Cardiac muscle cell (in vitro differentiated cells and primary cell): Measurements from ENCODE around the gene GTF2E1. TPM values are rescaled to one million over a fixed set of nuclear protein-coding genes. Genes with fewer than 3 reads are reported as not detected.
"Not testable (repeated sequence)": the region's sequence is repeated elsewhere in the genome, so short reads cannot be mapped to it uniquely, and the experiment has no call there.

Experiments
- DNase-seq, 2 donors: peaks; one replicate each; pipeline versions ENCODE4 v3.0.0 to v3.0.0-alpha.2; 2010 to 2017; ENCODE audit warnings: low read depth in 1 of 2, low spot score in 1 of 2
- H3K27ac ChIP-seq: fragments of 200-600 bp; sonication (generic); 2 replicates; pipeline ENCODE4 v1.5.1; 2016
- H3K27me3 ChIP-seq: fragments of 200-600 bp; sonication (generic); 2 replicates; pipeline ENCODE4 v1.6.0; 2016; ENCODE audit warnings: control low read depth
- H3K36me3 ChIP-seq: fragments of 200-600 bp; sonication (generic); 2 replicates; pipeline ENCODE4 v1.5.1; 2016; ENCODE audit warnings: control low read depth
- H3K4me1 ChIP-seq: fragments of 200-600 bp; sonication (generic); 2 replicates; pipeline ENCODE4 v1.8.1; 2017; ENCODE audit warnings: low read depth, mild to moderate bottlenecking, mixed run types
- H3K4me3 ChIP-seq: fragments of 200-600 bp; sonication (generic); 2 replicates; pipeline ENCODE4 v1.5.1; 2016; ENCODE audit warnings: mild to moderate bottlenecking
- H3K9me3 ChIP-seq: fragments of 200-600 bp; sonication (generic); 2 replicates; pipeline ENCODE4 v1.5.1; 2017; ENCODE audit warnings: low read depth, mild to moderate bottlenecking, control low read depth
- CTCF ChIP-seq: IDR thresholded peaks from 2 replicates; pipeline ENCODE4 v1.5.1; 2012; ENCODE audit warnings: low read depth, mild to moderate bottlenecking, low read length
- polyA plus RNA-seq: library from polyadenylated mRNA; unstranded; fragments of >200 nt; fragmentation: Nextera tagmentation; extraction: Ambion mirVana; gene quantifications from 2 replicates; pipeline ENCODE4 v1.2.1, GENCODE V29; 2016
- total RNA-seq: library from RNA; depleted of rRNA; stranded (reverse); fragments of >200 nt; gene quantifications from 2 replicates; pipeline ENCODE4 v1.2.3, GENCODE V29; 2016

The GTF2E1 gene
- total and polyA plus RNA-seq, 2 experiments from 2014 or later, result 21.5 to 23.6 TPM

- DNase-seq, result no peak
- H3K9me3 ChIP-seq, result no peaks in the 10 kb centered on the region
- no peaks in the 10 kb centered on the region for H3K27me3 ChIP-seq
- no peaks in the 10 kb centered on the region for H3K4me1 ChIP-seq
- H3K4me3 ChIP-seq, result no peak overlapping the region
- H3K36me3 ChIP-seq, result peaks cover 6% of the 10 kb centered on the region
- TF ChIP-seq CTCF, result no peak
- no peak overlapping the region for H3K27ac ChIP-seq
Observed at GRCh38 chr3:120749843-120750242, 7.3 kb downstream of the GTF2E1 start.

- Histone ChIP-seq H3K27ac (no peak overlapping the region), H3K27me3 (no peaks in the 10 kb centered on the region), H3K4me3 (no peak overlapping the region), H3K4me1 (no peaks in the 10 kb centered on the region), H3K36me3 (peaks cover 6% of the 10 kb centered on the region), H3K9me3 (no peaks in the 10 kb centered on the region)
- TF ChIP-seq CTCF, result no peak
- no peak for DNase-seq
Observed at GRCh38 chr3:120752230-120752629, 9.7 kb downstream of the GTF2E1 start.

- H3K27ac ChIP-seq, result no peak overlapping the region
- peaks cover 9% of the 10 kb centered on the region for H3K36me3 ChIP-seq
- H3K4me3 ChIP-seq, result no peak overlapping the region
- no peaks in the 10 kb centered on the region for H3K4me1 ChIP-seq
- no peak for DNase-seq
- H3K9me3 ChIP-seq, result no peaks in the 10 kb centered on the region
- H3K27me3 ChIP-seq, result no peaks in the 10 kb centered on the region
- no peak for TF ChIP-seq CTCF
Observed at GRCh38 chr3:120752865-120753264, 10.3 kb downstream of the GTF2E1 start.

GRCh38 chr3:120753810-120754209, 11.3 kb downstream of the GTF2E1 start:
- H3K27ac ChIP-seq, result no peak overlapping the region
- H3K4me3 ChIP-seq, result no peak overlapping the region
- no peaks in the 10 kb centered on the region for H3K9me3 ChIP-seq
- H3K27me3 ChIP-seq, result no peaks in the 10 kb centered on the region
- H3K36me3 ChIP-seq, result peaks cover 9% of the 10 kb centered on the region
- no peak for TF ChIP-seq CTCF
- no peak for DNase-seq
- no peaks in the 10 kb centered on the region for H3K4me1 ChIP-seq

GRCh38 chr3:120756061-120756460, 13.5 kb downstream of the GTF2E1 start:
- H3K9me3 ChIP-seq, result no peaks in the 10 kb centered on the region
- H3K4me3 ChIP-seq, result no peak overlapping the region
- no peaks in the 10 kb centered on the region for H3K27me3 ChIP-seq
- H3K36me3 ChIP-seq, result peaks cover 7% of the 10 kb centered on the region
- TF ChIP-seq CTCF, result no peak
- H3K27ac ChIP-seq, result no peak overlapping the region
- H3K4me1 ChIP-seq, result no peaks in the 10 kb centered on the region
- DNase-seq, result no peak

GRCh38 chr3:120758551-120758950, 16.0 kb downstream of the GTF2E1 start:
- not testable (repeated sequence) for H3K4me1 ChIP-seq, DNase-seq, H3K36me3 ChIP-seq, H3K9me3 ChIP-seq, H3K4me3 ChIP-seq, H3K27ac ChIP-seq, H3K27me3 ChIP-seq
